ENCODE measurements around the gene CUL4A.
A peak's percentile ranks its signal among the peaks of the same experiment; 100 is the strongest.

- TF ChIP-seq CTCF (IDR thresholded peaks at IDR 0.05) (no peak), POLR2AphosphoS5 (IDR thresholded peaks at IDR 0.05) (peak in 1 of 3 donors; percentile 16), POLR2A (IDR thresholded peaks at IDR 0.05) (no peak)
These were observed 95.8 kb downstream of the CUL4A start for GRCh38 chr13:113305208-113305607.
